AG04449 (cell line): ENCODE measurements around the gene ARL15.

ENCODE experiments used
- CTCF ChIA-PET: fragments of 350-600 bp; formaldehyde crosslinking; extraction: SDS; loops from one replicate; lab custom pipeline; 2021; ENCODE audit warnings: antibody characterized with exemption; lab: Yijun Ruan, JAX
- POLR2A ChIA-PET: fragments of 400-600, 350-600 bp; formaldehyde crosslinking; extraction: SDS; loops from one replicate; lab custom pipeline; 2020; ENCODE audit warnings: antibody characterized with exemption, inconsistent platforms; lab: Yijun Ruan, JAX
- DNase-seq: peaks from one replicate; pipeline ENCODE4 v3.0.0-alpha.2; 2010; ENCODE audit warnings: low read depth, low spot score
- H3K4me3 ChIP-seq: 2 replicates; pipeline ENCODE4 v1.5.1; 2011; ENCODE audit warnings: low read depth, mild to moderate bottlenecking, control low read depth, low read length
- TF ChIP-seq, protein P1 (sequence below): IDR thresholded peaks from one replicate; pipeline ENCODE4 v1.5.1; 2011; ENCODE audit warnings: mild to moderate bottlenecking, moderate library complexity, low read length, control low read depth, inconsistent platforms; ENCODE audit not compliant: insufficient read depth; ENCODE audit errors: missing control alignments

ARL15 gene

GRCh38 chr5:54194318-54194717, 116.1 kb downstream of the ARL15 start:
- ChIA-PET POLR2A (no interaction called here), CTCF (interaction anchor here (0.6 to 1.6 kb wide), 2 partner anchors 40 to 55 kb away, joined by 3 to 7 read pairs; no protein-coding TSS in a partner anchor)
- DNase-seq = no peak
- no peak overlapping the region for H3K4me3 ChIP-seq
- TF ChIP-seq, protein P1, sequence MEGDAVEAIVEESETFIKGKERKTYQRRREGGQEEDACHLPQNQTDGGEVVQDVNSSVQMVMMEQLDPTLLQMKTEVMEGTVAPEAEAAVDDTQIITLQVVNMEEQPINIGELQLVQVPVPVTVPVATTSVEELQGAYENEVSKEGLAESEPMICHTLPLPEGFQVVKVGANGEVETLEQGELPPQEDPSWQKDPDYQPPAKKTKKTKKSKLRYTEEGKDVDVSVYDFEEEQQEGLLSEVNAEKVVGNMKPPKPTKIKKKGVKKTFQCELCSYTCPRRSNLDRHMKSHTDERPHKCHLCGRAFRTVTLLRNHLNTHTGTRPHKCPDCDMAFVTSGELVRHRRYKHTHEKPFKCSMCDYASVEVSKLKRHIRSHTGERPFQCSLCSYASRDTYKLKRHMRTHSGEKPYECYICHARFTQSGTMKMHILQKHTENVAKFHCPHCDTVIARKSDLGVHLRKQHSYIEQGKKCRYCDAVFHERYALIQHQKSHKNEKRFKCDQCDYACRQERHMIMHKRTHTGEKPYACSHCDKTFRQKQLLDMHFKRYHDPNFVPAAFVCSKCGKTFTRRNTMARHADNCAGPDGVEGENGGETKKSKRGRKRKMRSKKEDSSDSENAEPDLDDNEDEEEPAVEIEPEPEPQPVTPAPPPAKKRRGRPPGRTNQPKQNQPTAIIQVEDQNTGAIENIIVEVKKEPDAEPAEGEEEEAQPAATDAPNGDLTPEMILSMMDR = no peak

DNA sequence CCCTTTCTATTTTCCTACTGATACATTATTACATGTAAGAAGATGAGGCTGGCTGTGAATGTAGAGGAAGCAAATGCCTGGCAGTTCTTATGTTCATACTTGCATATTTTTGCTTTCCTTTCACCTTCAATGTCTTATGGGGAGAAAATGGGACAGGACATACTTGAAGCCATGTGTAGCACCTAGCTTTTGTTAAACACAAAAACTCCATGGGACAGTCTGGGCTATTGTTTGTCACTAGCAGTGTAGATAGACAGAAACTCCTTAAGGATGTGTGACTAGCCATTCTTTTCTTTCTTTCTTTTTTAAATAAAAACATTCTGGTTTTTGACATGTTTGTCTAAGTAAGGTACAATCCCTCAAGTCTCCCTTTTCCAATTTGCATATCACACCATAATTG, 122.7 kb downstream of the ARL15 start:
- TF ChIP-seq, protein P1 = no peak
- no peak for DNase-seq
- no peak overlapping the region for H3K4me3 ChIP-seq
- POLR2A ChIA-PET = no interaction called here
- CTCF ChIA-PET = interaction anchor here (1.9 kb wide), 1 partner anchor 41 kb away, joined by 7 read pairs; no protein-coding TSS in a partner anchor

- CTCF ChIA-PET = interaction anchor here (1.0 to 1.9 kb wide), 2 partner anchors 17 to 42 kb away, joined by 4 to 7 read pairs; no protein-coding TSS in a partner anchor
- POLR2A ChIA-PET = no interaction called here
- TF ChIP-seq, protein P1 = no peak
- no peak for DNase-seq
- no peak overlapping the region for H3K4me3 ChIP-seq
Observed at GRCh38 chr5:54186912-54187445, 123.4 kb downstream of the ARL15 start.

DNA sequence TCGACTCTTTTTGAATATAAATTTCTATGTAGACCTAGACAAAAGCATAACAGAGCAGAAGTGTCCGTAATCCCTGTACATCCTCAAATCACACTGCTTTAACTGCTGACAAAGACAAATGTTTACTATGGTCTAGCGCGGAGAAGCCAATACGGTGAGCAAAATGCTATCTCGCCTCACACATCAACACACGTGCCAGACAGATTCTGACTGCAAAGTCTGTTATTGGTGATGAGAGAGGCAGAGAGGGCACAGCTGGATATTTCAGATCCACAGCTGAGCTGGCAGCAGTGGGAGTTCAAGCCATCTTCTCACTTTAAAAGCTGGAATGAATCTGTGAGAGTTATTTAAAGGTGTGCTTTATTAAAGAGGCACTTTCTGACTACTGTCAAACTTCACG, 124.3 kb downstream of the ARL15 start:
- no peak for DNase-seq
- POLR2A ChIA-PET = no interaction called here
- TF ChIP-seq, protein P1 = no peak
- CTCF ChIA-PET = interaction anchor here (1.0 to 1.9 kb wide), 2 partner anchors 17 to 43 kb away, joined by 4 to 7 read pairs; no protein-coding TSS in a partner anchor
- H3K4me3 ChIP-seq = no peak overlapping the region

DNA sequence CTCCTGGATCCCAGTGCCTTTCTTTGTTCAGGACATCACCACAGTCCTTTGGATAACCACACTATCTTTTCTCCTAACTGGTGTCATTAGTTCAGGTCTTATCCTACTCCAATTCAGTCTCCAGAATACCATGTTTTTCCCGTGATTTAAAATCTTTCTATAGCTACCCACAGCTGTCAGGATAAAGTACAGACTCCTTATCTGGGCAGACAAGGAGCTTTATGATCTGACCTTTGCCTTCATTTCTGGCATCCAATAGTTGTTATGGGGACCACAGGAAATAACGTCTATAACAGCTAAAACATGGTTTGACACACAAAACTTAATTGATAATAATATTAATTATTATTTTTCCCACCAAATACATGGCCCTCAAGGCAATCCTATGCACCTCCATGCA, 125.6 kb downstream of the ARL15 start:
- CTCF ChIA-PET = interaction anchor here (0.7 to 1.1 kb wide), 2 partner anchors 10 to 44 kb away, joined by 3 to 5 read pairs; no protein-coding TSS in a partner anchor
- no peak overlapping the region for H3K4me3 ChIP-seq
- no peak for DNase-seq
- POLR2A ChIA-PET = no interaction called here
- TF ChIP-seq, protein P1 = no peak

DNA sequence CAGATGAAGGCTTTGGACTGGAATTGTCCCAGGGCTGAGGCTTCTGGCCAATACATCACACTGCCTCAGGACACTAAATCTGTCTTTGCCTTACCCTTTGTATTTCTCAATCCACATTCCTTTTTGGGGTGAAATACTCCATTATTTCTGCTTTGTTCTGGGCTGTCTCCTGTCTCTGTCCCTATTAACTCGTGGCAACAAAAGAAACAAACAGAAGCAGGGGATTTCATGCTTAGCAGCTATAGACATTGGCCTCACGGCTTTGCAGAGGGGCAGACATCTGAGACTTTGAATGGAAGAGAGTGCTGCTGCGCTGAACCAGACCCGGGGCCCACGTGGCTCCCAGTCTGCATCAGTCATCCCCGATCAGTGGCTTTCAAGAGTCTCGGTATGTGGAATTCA, 129.7 kb downstream of the ARL15 start:
- DNase-seq = no peak
- no peak overlapping the region for H3K4me3 ChIP-seq
- ChIA-PET POLR2A (no interaction called here), CTCF (no interaction called here)
- TF ChIP-seq, protein P1 = no peak
